Natural killer cell (primary cell): Measurements from ENCODE around the gene B4GALT1. TPM values are rescaled to one million over a fixed set of nuclear protein-coding genes. Genes with fewer than 3 reads are reported as not detected.

Experiments used
- ATAC-seq, 3 donors: fragments of 150-1000 bp in 2 of 3; fragments of 200-7000 bp in 1 of 3; cut with Tn5 transposase; 1 replicate in 1 of 3; 2 replicates in 2 of 3; pipeline ENCODE4 v1.10.0; 2021; ENCODE audit warnings: mild to moderate bottlenecking in 2 of 3, moderate library complexity in 2 of 3
- DNase-seq, 2 donors: peaks; one replicate each; pipeline versions ENCODE4 v3.0.0 to v3.0.0-alpha.2; 2013 to 2021; ENCODE audit warnings: mixed read lengths in 1 of 2
- H3K27ac ChIP-seq: one replicate; pipeline ENCODE4 v1.5.1; 2013; ENCODE audit warnings: mild to moderate bottlenecking, low read length
- H3K27me3 ChIP-seq: one replicate; pipeline ENCODE4 v1.6.1; 2013; ENCODE audit warnings: low read length; ENCODE audit not compliant: control insufficient read depth, insufficient read depth
- H3K36me3 ChIP-seq: one replicate; pipeline ENCODE4 v1.6.1; 2013; ENCODE audit warnings: low read length; ENCODE audit not compliant: control insufficient read depth, insufficient read depth
- H3K4me1 ChIP-seq: one replicate; pipeline ENCODE4 v1.6.1; 2013; ENCODE audit warnings: low read length; ENCODE audit not compliant: control insufficient read depth, insufficient read depth
- H3K4me3 ChIP-seq: one replicate; pipeline ENCODE4 v1.5.1; 2013; ENCODE audit warnings: low read length
- H3K9me3 ChIP-seq: one replicate; pipeline ENCODE4 v1.6.1; 2013; ENCODE audit warnings: low read length; ENCODE audit not compliant: control insufficient read depth, insufficient read depth
- H3K27ac Mint-ChIP-seq, 2 donors: one replicate each; pipeline ENCODE4 v1.8.0; 2022; ENCODE audit warnings: mild to moderate bottlenecking in 2 of 2, mixed read lengths in 2 of 2, moderate library complexity in 1 of 2
- H3K27me3 Mint-ChIP-seq, 2 donors: one replicate each; pipeline ENCODE4 v1.8.0; 2022; ENCODE audit warnings: low read depth in 2 of 2, mixed read lengths in 2 of 2
- H3K36me3 Mint-ChIP-seq: one replicate; pipeline ENCODE4 v1.8.0; 2022; ENCODE audit warnings: mixed read lengths
- H3K4me1 Mint-ChIP-seq, 2 donors: one replicate each; pipeline ENCODE4 v1.8.0; 2022; ENCODE audit warnings: mixed read lengths in 2 of 2
- H3K4me3 Mint-ChIP-seq: one replicate; pipeline ENCODE4 v1.8.0; 2022; ENCODE audit warnings: mild to moderate bottlenecking, moderate library complexity, mixed read lengths
- H3K9me3 Mint-ChIP-seq, 2 donors: one replicate each; pipeline ENCODE4 v1.8.0; 2022; ENCODE audit warnings: mixed read lengths in 2 of 2
- WGBS: methylation state at CpG from one replicate; pipeline ENCODE4 v1.1.7; 2013; ENCODE audit warnings: missing lambda C conversion rate; ENCODE audit not compliant: insufficient coverage; 5-methylcytosine and 5-hydroxymethylcytosine counted together
- intact Hi-C: fragments of 100-400 bp; cut with micrococcal nuclease; formaldehyde crosslinking; loops from one replicate; pipeline ENCODE4 v1.14.2; 2022
- total RNA-seq, 4 donors: library from RNA; stranded (reverse); fragments of 120-200 nt in 1 of 4; gene quantifications; one replicate each; pipeline versions ENCODE4 v1.2.3 to v1.2.4, GENCODE V29; 2013 to 2022
- TF ChIP-seq, protein P1 (sequence below): fragments of 200-600 bp; IDR thresholded peaks from one replicate; pipeline ENCODE4 v1.8.0; 2022; ENCODE audit warnings: antibody characterized with exemption

B4GALT1 gene
- total RNA-seq, 3 donors from 2014 or later (not counting 1 experiment from before 2014, with no cell fraction given): 122 to 143 (median 128) TPM

DNA sequence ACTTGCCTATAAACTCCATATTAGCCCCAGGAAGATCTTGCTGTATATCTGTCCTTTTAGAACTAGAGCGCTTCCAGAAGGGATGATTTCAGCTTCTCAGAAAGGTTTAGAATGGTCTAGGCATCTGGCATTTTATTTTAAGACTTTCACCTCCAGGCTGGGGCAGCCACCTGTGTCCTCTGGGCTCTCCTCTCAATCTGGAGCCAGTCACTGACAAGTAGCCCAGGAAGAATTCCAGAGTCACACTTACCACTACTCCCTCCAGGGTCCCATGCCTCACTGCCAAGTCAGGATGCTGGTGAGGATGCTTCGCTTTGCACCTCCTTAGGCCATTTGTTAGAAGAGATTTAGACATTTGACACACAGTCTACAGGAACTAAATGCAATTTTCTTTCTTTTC lies 20.8 kb downstream of the B4GALT1 start:
- ATAC-seq: no peak
- H3K4me1 Mint-ChIP-seq: peaks cover 77 to 89% of the 10 kb centered on the region in 2 donors
- WGBS: 95% methylated on average over 2 of the region's 2 CpGs
- H3K9me3 ChIP-seq: no peaks in the 10 kb centered on the region
- peaks cover 78% of the 10 kb centered on the region for H3K4me1 ChIP-seq
- no peaks in the 10 kb centered on the region for H3K9me3 Mint-ChIP-seq
- H3K4me3 Mint-ChIP-seq: no peak overlapping the region
- no peaks in the 10 kb centered on the region for H3K27me3 ChIP-seq
- intact Hi-C loops: no loop called here
- TF ChIP-seq, protein P1, sequence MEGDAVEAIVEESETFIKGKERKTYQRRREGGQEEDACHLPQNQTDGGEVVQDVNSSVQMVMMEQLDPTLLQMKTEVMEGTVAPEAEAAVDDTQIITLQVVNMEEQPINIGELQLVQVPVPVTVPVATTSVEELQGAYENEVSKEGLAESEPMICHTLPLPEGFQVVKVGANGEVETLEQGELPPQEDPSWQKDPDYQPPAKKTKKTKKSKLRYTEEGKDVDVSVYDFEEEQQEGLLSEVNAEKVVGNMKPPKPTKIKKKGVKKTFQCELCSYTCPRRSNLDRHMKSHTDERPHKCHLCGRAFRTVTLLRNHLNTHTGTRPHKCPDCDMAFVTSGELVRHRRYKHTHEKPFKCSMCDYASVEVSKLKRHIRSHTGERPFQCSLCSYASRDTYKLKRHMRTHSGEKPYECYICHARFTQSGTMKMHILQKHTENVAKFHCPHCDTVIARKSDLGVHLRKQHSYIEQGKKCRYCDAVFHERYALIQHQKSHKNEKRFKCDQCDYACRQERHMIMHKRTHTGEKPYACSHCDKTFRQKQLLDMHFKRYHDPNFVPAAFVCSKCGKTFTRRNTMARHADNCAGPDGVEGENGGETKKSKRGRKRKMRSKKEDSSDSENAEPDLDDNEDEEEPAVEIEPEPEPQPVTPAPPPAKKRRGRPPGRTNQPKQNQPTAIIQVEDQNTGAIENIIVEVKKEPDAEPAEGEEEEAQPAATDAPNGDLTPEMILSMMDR: no peak
- H3K4me3 ChIP-seq: no peak overlapping the region
- H3K27ac ChIP-seq: no peak overlapping the region
- no peaks in the 10 kb centered on the region for H3K36me3 Mint-ChIP-seq
- H3K27ac Mint-ChIP-seq: peak overlapping the region; percentile 65 to 98
- no peaks in the 10 kb centered on the region for H3K36me3 ChIP-seq
- H3K27me3 Mint-ChIP-seq: no peaks in the 10 kb centered on the region
- DNase-seq: no peak

DNA sequence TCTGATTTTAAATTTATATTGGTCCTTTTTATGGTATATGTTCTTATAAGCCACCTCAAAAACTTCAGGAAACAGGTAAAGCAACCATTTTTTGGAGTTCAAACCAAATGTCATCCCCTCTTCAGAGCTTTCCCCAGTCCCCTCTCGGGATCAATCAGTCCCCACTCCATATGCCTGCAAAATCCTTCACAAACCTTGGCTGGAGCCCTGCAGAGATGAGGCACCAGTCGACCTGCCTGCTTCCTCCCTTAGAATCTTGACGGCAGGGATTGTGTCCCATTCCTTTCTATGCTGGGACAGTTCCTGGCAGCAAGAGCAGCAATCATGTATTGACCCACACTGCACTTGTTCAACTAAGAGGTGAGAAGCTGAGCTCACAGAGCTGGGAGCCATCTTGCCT lies 22.6 kb downstream of the B4GALT1 start:
- Histone ChIP-seq H3K36me3 (peaks cover 2% of the 10 kb centered on the region), H3K27ac (peak overlapping the region; percentile 48), H3K4me1 (peaks cover 89% of the 10 kb centered on the region), H3K27me3 (no peaks in the 10 kb centered on the region), H3K9me3 (no peaks in the 10 kb centered on the region), H3K4me3 (no peak overlapping the region)
- intact Hi-C loops: no loop called here
- peak overlapping the region; percentile 89 to 98 for H3K27ac Mint-ChIP-seq
- no peaks in the 10 kb centered on the region for H3K36me3 Mint-ChIP-seq
- H3K4me3 Mint-ChIP-seq: peak overlapping the region; percentile 79
- H3K9me3 Mint-ChIP-seq: no peaks in the 10 kb centered on the region
- peaks cover 81 to 93% of the 10 kb centered on the region in 2 donors for H3K4me1 Mint-ChIP-seq
- DNase-seq (no peak), ATAC-seq (no peak)
- TF ChIP-seq, protein P1: no peak
- no peaks in the 10 kb centered on the region for H3K27me3 Mint-ChIP-seq
- 98% methylated on average over 3 of the region's 3 CpGs for WGBS

DNA sequence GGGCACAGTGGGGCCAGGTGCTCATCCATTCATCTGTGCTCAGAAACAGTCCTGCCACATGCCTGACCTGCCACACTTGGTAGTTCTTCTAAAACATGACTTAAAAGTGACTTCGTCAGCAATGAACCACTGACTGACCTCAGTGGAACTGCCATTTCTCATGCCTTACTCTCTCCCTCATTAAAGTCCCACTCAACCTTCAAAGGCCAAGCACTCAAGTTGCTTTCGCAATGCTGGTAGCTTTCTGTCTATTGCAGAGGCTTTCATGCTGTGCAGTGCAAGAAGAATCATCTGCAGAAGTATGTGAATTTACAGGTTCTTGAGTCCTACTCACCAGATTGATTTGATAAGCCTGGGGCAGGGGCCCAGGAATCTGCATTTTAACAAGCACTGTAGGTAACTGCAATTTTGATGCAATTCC lies 23.9 kb downstream of the B4GALT1 start:
- Mint-ChIP-seq H3K9me3 (no peaks in the 10 kb centered on the region), H3K27ac (peak overlapping the region; percentile 89 to 98), H3K4me3 (peak overlapping the region; percentile 79), H3K36me3 (no peaks in the 10 kb centered on the region), H3K27me3 (no peaks in the 10 kb centered on the region), H3K4me1 (peaks cover 88 to 97% of the 10 kb centered on the region in 2 donors)
- intact Hi-C loops: loop anchor here (2.0 kb wide), 1 partner anchor 16 kb away; no protein-coding TSS in a partner anchor
- H3K4me1 ChIP-seq: peaks cover 96% of the 10 kb centered on the region
- TF ChIP-seq, protein P1: no peak
- H3K4me3 ChIP-seq: no peak overlapping the region
- H3K27me3 ChIP-seq: no peaks in the 10 kb centered on the region
- peaks cover 2% of the 10 kb centered on the region for H3K36me3 ChIP-seq
- no peaks in the 10 kb centered on the region for H3K9me3 ChIP-seq
- DNase-seq (peak in 1 of 2 donors; percentile 53), ATAC-seq (peak; percentile 41 to 68 (median 52))
- 30% methylated on average over 2 of the region's 2 CpGs for WGBS
- H3K27ac ChIP-seq: peak overlapping the region; percentile 87

DNA sequence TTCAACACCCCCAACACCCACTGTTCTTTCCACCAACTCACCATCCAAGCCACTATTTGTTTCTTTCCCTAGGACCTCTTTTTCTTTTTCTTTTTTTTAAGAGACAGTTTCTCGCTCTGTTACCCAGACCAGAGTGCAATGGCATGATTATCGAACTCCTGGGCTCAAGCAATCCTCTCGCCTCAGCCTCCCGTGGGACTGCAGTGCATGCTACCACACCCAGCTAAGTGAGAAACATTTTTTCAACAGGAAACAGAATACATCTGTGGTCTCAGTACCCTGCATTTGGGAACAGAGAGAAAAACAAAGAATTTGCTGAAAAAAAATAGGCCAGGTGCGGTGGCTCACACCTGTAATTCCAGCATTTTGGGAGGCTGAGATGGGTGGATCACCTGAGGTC lies 24.6 kb downstream of the B4GALT1 start:
- WGBS: 9% methylated on average over 5 of the region's 5 CpGs
- Histone ChIP-seq H3K4me3 (no peak overlapping the region), H3K36me3 (peaks cover 2% of the 10 kb centered on the region), H3K9me3 (no peaks in the 10 kb centered on the region), H3K27me3 (no peaks in the 10 kb centered on the region), H3K4me1 (peaks cover 99% of the 10 kb centered on the region), H3K27ac (peak overlapping the region; percentile 87)
- DNase-seq: peak in 1 of 2 donors; percentile 61
- peak overlapping the region; percentile 89 to 98 for H3K27ac Mint-ChIP-seq
- peaks cover 89 to 97% of the 10 kb centered on the region in 2 donors for H3K4me1 Mint-ChIP-seq
- no peaks in the 10 kb centered on the region for H3K27me3 Mint-ChIP-seq
- no peaks in the 10 kb centered on the region for H3K36me3 Mint-ChIP-seq
- H3K4me3 Mint-ChIP-seq: peak overlapping the region; percentile 88
- H3K9me3 Mint-ChIP-seq: no peaks in the 10 kb centered on the region
- intact Hi-C loops: loop anchor here (2.0 kb wide), 1 partner anchor 16 kb away; no protein-coding TSS in a partner anchor
- TF ChIP-seq, protein P1: no peak
- peak in 2 of 3 donors; percentile 33 to 61 for ATAC-seq
